Hair follicle dermal papilla cell (primary cell): ENCODE results near the gene UMPS. TPM values are rescaled to one million over a fixed set of nuclear protein-coding genes. Genes with fewer than 3 reads are reported as not detected.

Experiments
- small RNA-seq: library from RNA; depleted of rRNA; stranded (forward); fragments of <200 nt; gene quantifications from one replicate; pipeline ENCODE3, GENCODE V24; 2012
- total RNA-seq: library from RNA; depleted of rRNA; stranded (reverse); fragments of >200 nt; gene quantifications from 2 replicates; pipeline ENCODE4 v1.2.3, GENCODE V29; 2012

The UMPS gene
- 14.5 and 17.2 TPM in 2 replicates for total RNA-seq

DNA sequence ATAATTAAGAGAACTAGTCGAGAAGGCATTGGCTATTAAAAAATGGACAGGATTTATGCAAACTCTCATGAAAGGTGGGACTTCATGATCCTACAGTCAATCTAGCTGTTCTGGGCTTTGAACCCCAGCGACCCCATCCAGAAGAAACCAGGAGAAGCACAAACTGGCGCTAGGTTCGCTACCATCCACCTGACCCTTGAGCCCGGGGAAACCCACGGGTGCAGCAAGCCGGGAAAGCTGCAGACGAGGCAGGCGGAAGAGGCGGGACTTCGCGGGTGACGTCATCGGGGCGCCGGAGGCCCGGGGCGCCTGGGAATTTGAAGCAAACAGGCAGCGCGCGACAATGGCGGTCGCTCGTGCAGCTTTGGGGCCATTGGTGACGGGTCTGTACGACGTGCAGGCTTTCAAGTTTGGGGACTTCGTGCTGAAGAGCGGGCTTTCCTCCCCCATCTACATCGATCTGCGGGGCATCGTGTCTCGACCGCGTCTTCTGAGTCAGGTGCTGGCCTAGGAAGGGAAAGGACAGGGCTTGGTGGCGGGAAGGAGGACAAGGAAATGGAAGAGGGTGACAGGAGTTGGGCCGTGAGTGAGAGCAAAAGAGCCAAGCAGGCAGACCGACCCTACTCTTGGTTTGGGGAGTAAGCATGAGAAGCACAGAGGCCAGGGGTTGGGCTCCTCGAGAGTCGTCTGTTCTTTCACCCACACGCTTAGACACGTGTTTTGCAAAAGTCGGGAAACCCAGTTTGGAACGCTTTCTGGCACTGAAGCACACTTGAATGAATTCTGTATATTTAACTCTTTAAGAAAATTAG lies at the start of gene UMPS:
Gene UMPS, plus strand, starts transcription at position 324 of the 812 bp plus-strand sequence. Its CDS starts 20 bp downstream, at position 344.

Small RNA genes within 50 kb of the gene (small RNA-seq; reads per million reads assigned to genes)
- 10.2 reads per million, percentile 91 among the genes with 10 or more reads in this experiment for gene MIR544B

Other genes with a start within 250 kb of the UMPS start
- gene ITGB5, start 156.9 kb downstream of the UMPS start, total RNA-seq = 403 and 435 TPM in 2 replicates
- gene MUC13, start 204.3 kb downstream of the UMPS start, total RNA-seq = not detected in 2 replicates